Nephron progenitor cell (in vitro differentiated cells): ENCODE data around the gene ATP13A4.

Experiments used
- DNase-seq: peaks from one replicate; pipeline ENCODE4 v3.0.0; 2021
- H3K27ac Mint-ChIP-seq: 2 replicates; pipeline ENCODE4 v1.8.0; 2021; ENCODE audit warnings: mild to moderate bottlenecking, moderate library complexity, mixed read lengths
- H3K27me3 Mint-ChIP-seq: 2 replicates; pipeline ENCODE4 v1.8.0; 2021; ENCODE audit warnings: mild to moderate bottlenecking, low read depth, mixed read lengths; ENCODE audit not compliant: poor library complexity
- H3K36me3 Mint-ChIP-seq: 2 replicates; pipeline ENCODE4 v1.8.0; 2021; ENCODE audit warnings: low read depth, mixed read lengths
- H3K4me1 Mint-ChIP-seq: 2 replicates; pipeline ENCODE4 v1.8.0; 2021; ENCODE audit warnings: mixed read lengths
- H3K4me3 Mint-ChIP-seq: 2 replicates; pipeline ENCODE4 v1.8.0; 2021; ENCODE audit warnings: mild to moderate bottlenecking, moderate library complexity, mixed read lengths
- H3K9me3 Mint-ChIP-seq: 2 replicates; pipeline ENCODE4 v1.8.0; 2021; ENCODE audit warnings: mild to moderate bottlenecking, moderate library complexity, mixed read lengths
- CTCF ChIP-seq: fragments of 200-600 bp; sonication (generic); IDR thresholded peaks from 2 replicates; pipeline ENCODE4 v1.5.0; 2021; ENCODE audit warnings: antibody characterized with exemption

The ATP13A4 gene

GRCh38 chr3:193439423-193439822 lies 115.3 kb downstream of the ATP13A4 start:
- no peak for TF ChIP-seq CTCF
- Mint-ChIP-seq H3K4me1 (no peaks in the 10 kb centered on the region), H3K36me3 (no peaks in the 10 kb centered on the region), H3K27ac (no peak overlapping the region), H3K9me3 (no peaks in the 10 kb centered on the region), H3K27me3 (no peaks in the 10 kb centered on the region), H3K4me3 (no peak overlapping the region)
- no peak for DNase-seq

- Mint-ChIP-seq H3K9me3 (peaks cover 67% of the 10 kb centered on the region), H3K4me1 (no peaks in the 10 kb centered on the region), H3K4me3 (no peak overlapping the region), H3K36me3 (no peaks in the 10 kb centered on the region), H3K27ac (no peak overlapping the region), H3K27me3 (no peaks in the 10 kb centered on the region)
- TF ChIP-seq CTCF: no peak
- DNase-seq: no peak
Observed at GRCh38 chr3:193418576-193419373, 135.9 kb downstream of the ATP13A4 start.

- Mint-ChIP-seq H3K9me3 (peaks cover 74% of the 10 kb centered on the region), H3K4me3 (no peak overlapping the region)
Observed at GRCh38 chr3:193416629-193417028, 138.1 kb downstream of the ATP13A4 start.

GRCh38 chr3:193407688-193408087 lies 147.0 kb downstream of the ATP13A4 start:
- H3K36me3 Mint-ChIP-seq: no peaks in the 10 kb centered on the region
- no peak overlapping the region for H3K27ac Mint-ChIP-seq
- peaks cover 5% of the 10 kb centered on the region for H3K4me1 Mint-ChIP-seq

More at GRCh38 chr3:193416629-193417028, 138.1 kb downstream of the ATP13A4 start:
- Mint-ChIP-seq H3K27ac (no peak overlapping the region), H3K4me1 (no peaks in the 10 kb centered on the region), H3K36me3 (no peaks in the 10 kb centered on the region), H3K27me3 (no peaks in the 10 kb centered on the region)
- no peak for TF ChIP-seq CTCF
- DNase-seq: no peak

GRCh38 chr3:193407112-193407511 lies 147.6 kb downstream of the ATP13A4 start:
- Mint-ChIP-seq H3K4me3 (no peak overlapping the region), H3K9me3 (peaks cover 2% of the 10 kb centered on the region), H3K36me3 (no peaks in the 10 kb centered on the region), H3K27me3 (peaks cover 4% of the 10 kb centered on the region), H3K4me1 (peaks cover 5% of the 10 kb centered on the region), H3K27ac (no peak overlapping the region)
- DNase-seq: no peak
- no peak for TF ChIP-seq CTCF

More at GRCh38 chr3:193407688-193408087, 147.0 kb downstream of the ATP13A4 start:
- no peak for DNase-seq
- no peak overlapping the region for H3K4me3 Mint-ChIP-seq
- H3K27me3 Mint-ChIP-seq: peaks cover 4% of the 10 kb centered on the region
- TF ChIP-seq CTCF: no peak
- peaks cover 6% of the 10 kb centered on the region for H3K9me3 Mint-ChIP-seq

GRCh38 chr3:193403307-193403706 lies 151.4 kb downstream of the ATP13A4 start:
- Mint-ChIP-seq H3K4me3 (no peak overlapping the region), H3K4me1 (peaks cover 5% of the 10 kb centered on the region), H3K27ac (no peak overlapping the region), H3K27me3 (peaks cover 4% of the 10 kb centered on the region), H3K36me3 (no peaks in the 10 kb centered on the region), H3K9me3 (no peaks in the 10 kb centered on the region)
- no peak for TF ChIP-seq CTCF
- no peak for DNase-seq
